ENCODE results near the gene RAB8B.

The RAB8B gene

DNA sequence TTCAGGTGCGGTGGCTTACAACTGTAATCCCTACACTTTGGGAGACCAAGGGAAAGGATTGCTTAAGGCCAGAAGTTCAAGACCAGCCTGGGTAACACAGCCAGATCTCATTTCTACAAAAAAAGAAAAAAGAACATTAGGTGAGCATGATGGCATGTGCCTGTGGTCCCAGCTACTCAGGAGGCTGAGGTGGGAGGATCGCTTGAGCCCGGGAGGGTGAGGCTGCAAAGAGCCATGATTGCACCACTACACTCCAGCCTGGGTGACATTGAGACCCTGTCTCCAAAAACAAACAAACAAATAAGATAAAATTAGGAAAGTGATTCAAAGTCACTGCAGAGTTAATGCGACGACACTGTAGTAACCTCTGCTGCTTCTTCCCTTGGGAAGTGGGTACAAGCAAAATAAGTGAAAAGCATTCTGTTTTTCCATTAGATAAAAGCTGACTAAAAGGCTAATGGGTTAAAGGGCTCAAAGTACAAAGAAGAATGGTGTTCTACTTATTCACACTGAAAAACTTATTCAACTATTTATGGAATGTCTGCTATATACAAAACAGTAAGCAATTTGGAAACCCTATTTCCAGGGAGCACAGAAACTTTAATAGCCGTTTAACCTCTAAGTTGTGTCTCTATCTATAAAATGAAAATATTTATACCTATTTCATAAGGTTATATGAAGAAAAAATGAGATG is 24.1 kb upstream of the RAB8B start:
- H2AFZ ChIP-seq (ENCODE audit: low read length) = no peak overlapping the region
- H2AK5ac ChIP-seq (ENCODE audit: low read depth, low read length) = no peak overlapping the region
- no peaks in the 10 kb centered on the region for H3K4me1 ChIP-seq (ENCODE audit: control insufficient read depth in 2 of 2, insufficient read depth in 1 of 2, low read depth in 1 of 2, low read length in 2 of 2)
- H2BK120ac ChIP-seq (ENCODE audit: low read depth, low read length) = no peak overlapping the region
- no peak overlapping the region for H2BK15ac ChIP-seq (ENCODE audit: low read length)
- no CpG with 5 or more reads among the region's 6 CpGs for WGBS, 2 donors (ENCODE audit: extremely low coverage in 2 of 2, insufficient read length in 2 of 2, insufficient replicate concordance in 1 of 2)
- no peaks in the 10 kb centered on the region for H3K36me3 ChIP-seq (replicated peaks in 1 of 2; ENCODE audit: control insufficient read depth in 2 of 2, insufficient read depth in 2 of 2, low read length in 2 of 2)
- H4K91ac ChIP-seq (ENCODE audit: low read depth, low read length, poor library complexity) = no peak overlapping the region
- no peak overlapping the region for H2BK12ac ChIP-seq (ENCODE audit: low read length)
- H3K18ac ChIP-seq (ENCODE audit: low read length) = no peak overlapping the region
- no peak overlapping the region for H3K9ac ChIP-seq (ENCODE audit: low read depth, low read length, poor library complexity)
- no peaks in the 10 kb centered on the region for H3K79me1 ChIP-seq (ENCODE audit: low read depth, low read length)
- no peak overlapping the region for H3K27ac ChIP-seq (replicated peaks; ENCODE audit: low read length)
- no peak overlapping the region for H2BK5ac ChIP-seq (ENCODE audit: low read length)
- no peak overlapping the region for H3K4me3 ChIP-seq (ENCODE audit: low read length in 2 of 2)
- DNase-seq (ENCODE audit: low spot score) = no peak
- no peak overlapping the region for H3K14ac ChIP-seq (ENCODE audit: low read length)
- H3K4ac ChIP-seq (ENCODE audit: low read length) = no peak overlapping the region
- H3K23ac ChIP-seq (ENCODE audit: low read depth, low read length, poor library complexity) = no peak overlapping the region
- H3K27me3 ChIP-seq (ENCODE audit: control insufficient read depth in 3 of 3, insufficient read depth in 3 of 3, low read depth in 1 of 3, low read length in 3 of 3) = no peaks in the 10 kb centered on the region
- no peak overlapping the region for H3K4me2 ChIP-seq (ENCODE audit: insufficient read depth, low read length, poor library complexity, severe bottlenecking)
- H4K8ac ChIP-seq (ENCODE audit: low read depth, low read length) = no peak overlapping the region
- H3K9me3 ChIP-seq (replicated peaks in 1 of 2; ENCODE audit: control insufficient read depth in 2 of 2, insufficient read depth in 1 of 2, low read depth in 1 of 2, low read length in 2 of 2) = no peaks in the 10 kb centered on the region

- Histone ChIP-seq H3K27ac (replicated peaks; ENCODE audit: low read length) (no peak overlapping the region), H3K14ac (ENCODE audit: low read length) (no peak overlapping the region), H3K4me3 (ENCODE audit: low read length in 2 of 2) (no peak overlapping the region), H2BK15ac (ENCODE audit: low read length) (no peak overlapping the region), H3K18ac (ENCODE audit: low read length) (no peak overlapping the region), H4K8ac (ENCODE audit: low read depth, low read length) (no peak overlapping the region), H3K4me2 (ENCODE audit: insufficient read depth, low read length, poor library complexity, severe bottlenecking) (no peak overlapping the region), H2BK120ac (ENCODE audit: low read depth, low read length) (no peak overlapping the region), H2AFZ (ENCODE audit: low read length) (no peak overlapping the region), H2BK12ac (ENCODE audit: low read length) (no peak overlapping the region), H2AK5ac (ENCODE audit: low read depth, low read length) (no peak overlapping the region), H3K9ac (ENCODE audit: low read depth, low read length, poor library complexity) (no peak overlapping the region), H3K36me3 (replicated peaks in 1 of 2; ENCODE audit: control insufficient read depth in 2 of 2, insufficient read depth in 2 of 2, low read length in 2 of 2) (no peaks in the 10 kb centered on the region), H3K27me3 (ENCODE audit: control insufficient read depth in 3 of 3, insufficient read depth in 3 of 3, low read depth in 1 of 3, low read length in 3 of 3) (no peaks in the 10 kb centered on the region), H2BK5ac (ENCODE audit: low read length) (no peak overlapping the region), H3K4me1 (ENCODE audit: control insufficient read depth in 2 of 2, insufficient read depth in 1 of 2, low read depth in 1 of 2, low read length in 2 of 2) (no peaks in the 10 kb centered on the region), H3K79me1 (ENCODE audit: low read depth, low read length) (no peaks in the 10 kb centered on the region), H3K23ac (ENCODE audit: low read depth, low read length, poor library complexity) (no peak overlapping the region), H3K9me3 (replicated peaks in 1 of 2; ENCODE audit: control insufficient read depth in 2 of 2, insufficient read depth in 1 of 2, low read depth in 1 of 2, low read length in 2 of 2) (no peaks in the 10 kb centered on the region), H4K91ac (ENCODE audit: low read depth, low read length, poor library complexity) (no peak overlapping the region), H3K4ac (ENCODE audit: low read length) (no peak overlapping the region)
- no CpG with 5 or more reads among the region's 2 CpGs for WGBS, 2 donors (ENCODE audit: extremely low coverage in 2 of 2, insufficient read length in 2 of 2, insufficient replicate concordance in 1 of 2)
- DNase-seq (ENCODE audit: low spot score) = no peak
These were observed 23.2 kb upstream of the RAB8B start for GRCh38 chr15:63166219-63166618.

GRCh38 chr15:63169788-63170187 is 19.6 kb upstream of the RAB8B start:
- Histone ChIP-seq H2AK5ac (ENCODE audit: low read depth, low read length) (peak overlapping the region; percentile 53), H3K36me3 (replicated peaks in 1 of 2; ENCODE audit: control insufficient read depth in 2 of 2, insufficient read depth in 2 of 2, low read length in 2 of 2) (no peaks in the 10 kb centered on the region)
- no peak for DNase-seq (ENCODE audit: low spot score)

GRCh38 chr15:63172376-63172775 is 17.0 kb upstream of the RAB8B start:
- Histone ChIP-seq H2AK5ac (ENCODE audit: low read depth, low read length) (no peak overlapping the region), H3K27ac (replicated peaks; ENCODE audit: low read length) (no peak overlapping the region), H4K8ac (ENCODE audit: low read depth, low read length) (no peak overlapping the region), H2BK5ac (ENCODE audit: low read length) (no peak overlapping the region), H3K79me1 (ENCODE audit: low read depth, low read length) (no peaks in the 10 kb centered on the region), H2BK15ac (ENCODE audit: low read length) (no peak overlapping the region), H4K91ac (ENCODE audit: low read depth, low read length, poor library complexity) (no peak overlapping the region), H3K36me3 (replicated peaks in 1 of 2; ENCODE audit: control insufficient read depth in 2 of 2, insufficient read depth in 2 of 2, low read length in 2 of 2) (no peaks in the 10 kb centered on the region), H3K14ac (ENCODE audit: low read length) (no peak overlapping the region), H2AFZ (ENCODE audit: low read length) (peak overlapping the region; percentile 60), H3K4me2 (ENCODE audit: insufficient read depth, low read length, poor library complexity, severe bottlenecking) (no peak overlapping the region), H2BK120ac (ENCODE audit: low read depth, low read length) (no peak overlapping the region), H2BK12ac (ENCODE audit: low read length) (no peak overlapping the region), H3K27me3 (ENCODE audit: control insufficient read depth in 3 of 3, insufficient read depth in 3 of 3, low read depth in 1 of 3, low read length in 3 of 3) (no peaks in the 10 kb centered on the region), H3K18ac (ENCODE audit: low read length) (no peak overlapping the region), H3K4me3 (ENCODE audit: low read length in 2 of 2) (no peak overlapping the region), H3K23ac (ENCODE audit: low read depth, low read length, poor library complexity) (no peak overlapping the region), H3K9ac (ENCODE audit: low read depth, low read length, poor library complexity) (no peak overlapping the region), H3K9me3 (replicated peaks in 1 of 2; ENCODE audit: control insufficient read depth in 2 of 2, insufficient read depth in 1 of 2, low read depth in 1 of 2, low read length in 2 of 2) (no peaks in the 10 kb centered on the region), H3K4me1 (ENCODE audit: control insufficient read depth in 2 of 2, insufficient read depth in 1 of 2, low read depth in 1 of 2, low read length in 2 of 2) (peaks cover 3 to 12% of the 10 kb centered on the region in 2 donors), H3K4ac (ENCODE audit: low read length) (no peak overlapping the region)
- DNase-seq (ENCODE audit: low spot score) = no peak
- no CpG with 5 or more reads among the region's 5 CpGs for WGBS, 2 donors (ENCODE audit: extremely low coverage in 2 of 2, insufficient read length in 2 of 2, insufficient replicate concordance in 1 of 2)

More at GRCh38 chr15:63169788-63170187, 19.6 kb upstream of the RAB8B start:
- Histone ChIP-seq H3K4ac (ENCODE audit: low read length) (no peak overlapping the region), H4K8ac (ENCODE audit: low read depth, low read length) (no peak overlapping the region), H2BK120ac (ENCODE audit: low read depth, low read length) (no peak overlapping the region), H3K4me1 (ENCODE audit: control insufficient read depth in 2 of 2, insufficient read depth in 1 of 2, low read depth in 1 of 2, low read length in 2 of 2) (peaks cover 3 to 12% of the 10 kb centered on the region in 2 donors), H3K9ac (ENCODE audit: low read depth, low read length, poor library complexity) (no peak overlapping the region), H3K14ac (ENCODE audit: low read length) (no peak overlapping the region), H3K4me2 (ENCODE audit: insufficient read depth, low read length, poor library complexity, severe bottlenecking) (no peak overlapping the region), H3K4me3 (ENCODE audit: low read length in 2 of 2) (no peak overlapping the region), H2BK5ac (ENCODE audit: low read length) (no peak overlapping the region), H3K79me1 (ENCODE audit: low read depth, low read length) (no peaks in the 10 kb centered on the region), H2BK12ac (ENCODE audit: low read length) (peak overlapping the region; percentile 28), H3K27ac (replicated peaks; ENCODE audit: low read length) (no peak overlapping the region), H3K23ac (ENCODE audit: low read depth, low read length, poor library complexity) (no peak overlapping the region), H3K27me3 (ENCODE audit: control insufficient read depth in 3 of 3, insufficient read depth in 3 of 3, low read depth in 1 of 3, low read length in 3 of 3) (no peaks in the 10 kb centered on the region), H4K91ac (ENCODE audit: low read depth, low read length, poor library complexity) (no peak overlapping the region), H3K18ac (ENCODE audit: low read length) (no peak overlapping the region), H3K9me3 (replicated peaks in 1 of 2; ENCODE audit: control insufficient read depth in 2 of 2, insufficient read depth in 1 of 2, low read depth in 1 of 2, low read length in 2 of 2) (no peaks in the 10 kb centered on the region), H2AFZ (ENCODE audit: low read length) (no peak overlapping the region), H2BK15ac (ENCODE audit: low read length) (peak overlapping the region; percentile 70)
- no CpG with 5 or more reads among the region's 2 CpGs for WGBS, 2 donors (ENCODE audit: extremely low coverage in 2 of 2, insufficient read length in 2 of 2, insufficient replicate concordance in 1 of 2)

Data from neuronal stem cell (in vitro differentiated cells).